ENCODE data around the gene PITPNM3. TPM values are rescaled to one million over a fixed set of nuclear protein-coding genes. Genes with fewer than 3 reads are reported as not detected.

The PITPNM3 gene
- total and polyA plus RNA-seq, 2 experiments from 2014 or later: 1.0 to 1.5 TPM

DNA sequence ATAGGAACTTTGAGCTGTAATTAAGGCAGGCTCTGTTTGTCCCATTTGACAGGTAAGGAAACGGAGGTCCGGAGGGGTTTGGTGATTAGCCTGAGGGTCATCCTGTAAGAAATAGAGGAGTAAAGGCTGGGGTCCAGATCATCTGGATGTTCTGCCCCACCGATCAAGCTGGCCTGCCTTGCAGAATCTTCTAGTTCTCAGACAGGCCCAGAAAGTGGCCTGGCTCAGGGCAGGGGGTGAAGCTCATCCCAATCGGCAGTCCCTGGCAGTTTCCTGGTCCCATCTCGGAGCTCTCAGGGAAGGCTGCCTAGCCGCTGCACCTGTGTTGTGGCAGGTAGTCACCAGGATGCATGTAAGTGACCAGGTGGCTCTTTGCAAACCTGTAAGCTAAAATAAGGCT lies 107.9 kb downstream of the PITPNM3 start:
- no peak overlapping the region for H3K4me2 ChIP-seq
- H2AFZ ChIP-seq: no peak overlapping the region
- peaks cover 17% of the 10 kb centered on the region for H4K20me1 ChIP-seq (replicated peaks; ENCODE audit: insufficient read depth)
- peaks cover under 1% of the 10 kb centered on the region; the same call in 2 of the 3 replicates for H3K9me3 Mint-ChIP-seq
- H3K4me1 Mint-ChIP-seq: peaks cover 60% of the 10 kb centered on the region
- peaks cover 24% of the 10 kb centered on the region for H3K79me2 ChIP-seq (replicated peaks; ENCODE audit: insufficient read depth)
- no peak overlapping the region for H3K4me3 Mint-ChIP-seq
- H3K4me3 ChIP-seq: no peak overlapping the region
- no peaks in the 10 kb centered on the region for H3K27me3 ChIP-seq (ENCODE audit: insufficient read depth)
- H3K27ac Mint-ChIP-seq: peak overlapping the region; percentile 70; the same call in 1 of the 2 replicates
- DNase-seq (ENCODE audit: low spot score) (no peak), ATAC-seq (no peak)
- peaks cover 27% of the 10 kb centered on the region for H3K36me3 ChIP-seq (ENCODE audit: insufficient read depth)
- peaks cover 70% of the 10 kb centered on the region for H3K36me3 Mint-ChIP-seq (ENCODE audit: low read depth)
- H3K27ac ChIP-seq (ENCODE audit: low read depth): no peak overlapping the region
- H3K9me2 ChIP-seq (ENCODE audit: insufficient read depth): no peaks in the 10 kb centered on the region
- TF ChIP-seq EZH2phosphoT487 (IDR thresholded peaks at IDR 0.05; ENCODE audit: unreplicated experiment) (no peak), JUNB (IDR thresholded peaks at IDR 0.05; ENCODE audit: unreplicated experiment) (no peak), ZNF114 (CRISPR knock-in tag; IDR thresholded peaks at IDR 0.05) (no peak), REST (IDR thresholded peaks at IDR 0.05; ENCODE audit: unreplicated experiment) (no peak), ZNF331 (CRISPR knock-in tag; IDR thresholded peaks at IDR 0.05; ENCODE audit: low read depth) (no peak), POLR2AphosphoS5 (IDR thresholded peaks at IDR 0.05; ENCODE audit: low read depth) (no peak), NANOG (IDR thresholded peaks at IDR 0.05; ENCODE audit: borderline replicate concordance) (no peak), CREB1 (CRISPR knock-in tag; IDR thresholded peaks at IDR 0.05; ENCODE audit: low read depth) (no peak)
- TF ChIP-seq, protein P1, sequence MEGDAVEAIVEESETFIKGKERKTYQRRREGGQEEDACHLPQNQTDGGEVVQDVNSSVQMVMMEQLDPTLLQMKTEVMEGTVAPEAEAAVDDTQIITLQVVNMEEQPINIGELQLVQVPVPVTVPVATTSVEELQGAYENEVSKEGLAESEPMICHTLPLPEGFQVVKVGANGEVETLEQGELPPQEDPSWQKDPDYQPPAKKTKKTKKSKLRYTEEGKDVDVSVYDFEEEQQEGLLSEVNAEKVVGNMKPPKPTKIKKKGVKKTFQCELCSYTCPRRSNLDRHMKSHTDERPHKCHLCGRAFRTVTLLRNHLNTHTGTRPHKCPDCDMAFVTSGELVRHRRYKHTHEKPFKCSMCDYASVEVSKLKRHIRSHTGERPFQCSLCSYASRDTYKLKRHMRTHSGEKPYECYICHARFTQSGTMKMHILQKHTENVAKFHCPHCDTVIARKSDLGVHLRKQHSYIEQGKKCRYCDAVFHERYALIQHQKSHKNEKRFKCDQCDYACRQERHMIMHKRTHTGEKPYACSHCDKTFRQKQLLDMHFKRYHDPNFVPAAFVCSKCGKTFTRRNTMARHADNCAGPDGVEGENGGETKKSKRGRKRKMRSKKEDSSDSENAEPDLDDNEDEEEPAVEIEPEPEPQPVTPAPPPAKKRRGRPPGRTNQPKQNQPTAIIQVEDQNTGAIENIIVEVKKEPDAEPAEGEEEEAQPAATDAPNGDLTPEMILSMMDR (conservative IDR thresholded peaks at IDR 0.05; ENCODE audit: low read depth in 2 of 2): no peak
- TF ChIP-seq, protein P2, sequence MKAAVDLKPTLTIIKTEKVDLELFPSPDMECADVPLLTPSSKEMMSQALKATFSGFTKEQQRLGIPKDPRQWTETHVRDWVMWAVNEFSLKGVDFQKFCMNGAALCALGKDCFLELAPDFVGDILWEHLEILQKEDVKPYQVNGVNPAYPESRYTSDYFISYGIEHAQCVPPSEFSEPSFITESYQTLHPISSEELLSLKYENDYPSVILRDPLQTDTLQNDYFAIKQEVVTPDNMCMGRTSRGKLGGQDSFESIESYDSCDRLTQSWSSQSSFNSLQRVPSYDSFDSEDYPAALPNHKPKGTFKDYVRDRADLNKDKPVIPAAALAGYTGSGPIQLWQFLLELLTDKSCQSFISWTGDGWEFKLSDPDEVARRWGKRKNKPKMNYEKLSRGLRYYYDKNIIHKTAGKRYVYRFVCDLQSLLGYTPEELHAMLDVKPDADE (IDR thresholded peaks at IDR 0.05): no peak
- TF ChIP-seq, protein P3, sequence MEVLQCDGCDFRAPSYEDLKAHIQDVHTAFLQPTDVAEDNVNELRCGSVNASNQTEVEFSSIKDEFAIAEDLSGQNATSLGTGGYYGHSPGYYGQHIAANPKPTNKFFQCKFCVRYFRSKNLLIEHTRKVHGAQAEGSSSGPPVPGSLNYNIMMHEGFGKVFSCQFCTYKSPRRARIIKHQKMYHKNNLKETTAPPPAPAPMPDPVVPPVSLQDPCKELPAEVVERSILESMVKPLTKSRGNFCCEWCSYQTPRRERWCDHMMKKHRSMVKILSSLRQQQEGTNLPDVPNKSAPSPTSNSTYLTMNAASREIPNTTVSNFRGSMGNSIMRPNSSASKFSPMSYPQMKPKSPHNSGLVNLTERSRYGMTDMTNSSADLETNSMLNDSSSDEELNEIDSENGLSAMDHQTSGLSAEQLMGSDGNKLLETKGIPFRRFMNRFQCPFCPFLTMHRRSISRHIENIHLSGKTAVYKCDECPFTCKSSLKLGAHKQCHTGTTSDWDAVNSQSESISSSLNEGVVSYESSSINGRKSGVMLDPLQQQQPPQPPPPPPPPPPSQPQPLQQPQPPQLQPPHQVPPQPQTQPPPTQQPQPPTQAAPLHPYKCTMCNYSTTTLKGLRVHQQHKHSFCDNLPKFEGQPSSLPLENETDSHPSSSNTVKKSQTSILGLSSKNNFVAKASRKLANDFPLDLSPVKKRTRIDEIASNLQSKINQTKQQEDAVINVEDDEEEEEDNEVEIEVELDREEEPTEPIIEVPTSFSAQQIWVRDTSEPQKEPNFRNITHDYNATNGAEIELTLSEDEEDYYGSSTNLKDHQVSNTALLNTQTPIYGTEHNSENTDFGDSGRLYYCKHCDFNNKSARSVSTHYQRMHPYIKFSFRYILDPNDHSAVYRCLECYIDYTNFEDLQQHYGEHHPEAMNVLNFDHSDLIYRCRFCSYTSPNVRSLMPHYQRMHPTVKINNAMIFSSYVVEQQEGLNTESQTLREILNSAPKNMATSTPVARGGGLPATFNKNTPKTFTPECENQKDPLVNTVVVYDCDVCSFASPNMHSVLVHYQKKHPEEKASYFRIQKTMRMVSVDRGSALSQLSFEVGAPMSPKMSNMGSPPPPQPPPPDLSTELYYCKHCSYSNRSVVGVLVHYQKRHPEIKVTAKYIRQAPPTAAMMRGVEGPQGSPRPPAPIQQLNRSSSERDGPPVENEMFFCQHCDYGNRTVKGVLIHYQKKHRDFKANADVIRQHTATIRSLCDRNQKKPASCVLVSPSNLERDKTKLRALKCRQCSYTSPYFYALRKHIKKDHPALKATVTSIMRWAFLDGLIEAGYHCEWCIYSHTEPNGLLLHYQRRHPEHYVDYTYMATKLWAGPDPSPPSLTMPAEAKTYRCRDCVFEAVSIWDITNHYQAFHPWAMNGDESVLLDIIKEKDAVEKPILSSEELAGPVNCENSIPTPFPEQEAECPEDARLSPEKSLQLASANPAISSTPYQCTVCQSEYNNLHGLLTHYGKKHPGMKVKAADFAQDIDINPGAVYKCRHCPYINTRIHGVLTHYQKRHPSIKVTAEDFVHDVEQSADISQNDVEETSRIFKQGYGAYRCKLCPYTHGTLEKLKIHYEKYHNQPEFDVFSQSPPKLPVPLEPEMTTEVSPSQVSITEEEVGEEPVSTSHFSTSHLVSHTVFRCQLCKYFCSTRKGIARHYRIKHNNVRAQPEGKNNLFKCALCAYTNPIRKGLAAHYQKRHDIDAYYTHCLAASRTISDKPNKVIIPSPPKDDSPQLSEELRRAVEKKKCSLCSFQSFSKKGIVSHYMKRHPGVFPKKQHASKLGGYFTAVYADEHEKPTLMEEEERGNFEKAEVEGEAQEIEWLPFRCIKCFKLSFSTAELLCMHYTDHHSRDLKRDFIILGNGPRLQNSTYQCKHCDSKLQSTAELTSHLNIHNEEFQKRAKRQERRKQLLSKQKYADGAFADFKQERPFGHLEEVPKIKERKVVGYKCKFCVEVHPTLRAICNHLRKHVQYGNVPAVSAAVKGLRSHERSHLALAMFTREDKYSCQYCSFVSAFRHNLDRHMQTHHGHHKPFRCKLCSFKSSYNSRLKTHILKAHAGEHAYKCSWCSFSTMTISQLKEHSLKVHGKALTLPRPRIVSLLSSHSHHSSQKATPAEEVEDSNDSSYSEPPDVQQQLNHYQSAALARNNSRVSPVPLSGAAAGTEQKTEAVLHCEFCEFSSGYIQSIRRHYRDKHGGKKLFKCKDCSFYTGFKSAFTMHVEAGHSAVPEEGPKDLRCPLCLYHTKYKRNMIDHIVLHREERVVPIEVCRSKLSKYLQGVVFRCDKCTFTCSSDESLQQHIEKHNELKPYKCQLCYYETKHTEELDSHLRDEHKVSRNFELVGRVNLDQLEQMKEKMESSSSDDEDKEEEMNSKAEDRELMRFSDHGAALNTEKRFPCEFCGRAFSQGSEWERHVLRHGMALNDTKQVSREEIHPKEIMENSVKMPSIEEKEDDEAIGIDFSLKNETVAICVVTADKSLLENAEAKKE (CRISPR knock-in tag; IDR thresholded peaks at IDR 0.05): no peak
- peaks cover 19% of the 10 kb centered on the region; the same call in 1 of the 2 replicates for H3F3A ChIP-seq (replicated peaks; ENCODE audit: low read depth)
- peaks cover 22% of the 10 kb centered on the region for H3K27me3 Mint-ChIP-seq (ENCODE audit: insufficient read depth, low read depth, poor library complexity)
- H3K4me1 ChIP-seq (ENCODE audit: insufficient read depth): peaks cover 38% of the 10 kb centered on the region
